Nephron progenitor cell (in vitro differentiated cells): ENCODE measurements around the gene ERMAP.
A peak's percentile ranks its signal among the peaks of the same experiment; 100 is the strongest.

Source experiments
- DNase-seq: peaks from one replicate; pipeline ENCODE4 v3.0.0; 2021
- H3K27ac Mint-ChIP-seq: 2 replicates; pipeline ENCODE4 v1.8.0; 2021; ENCODE audit warnings: mild to moderate bottlenecking, moderate library complexity, mixed read lengths
- H3K27me3 Mint-ChIP-seq: 2 replicates; pipeline ENCODE4 v1.8.0; 2021; ENCODE audit warnings: mild to moderate bottlenecking, low read depth, mixed read lengths; ENCODE audit not compliant: poor library complexity
- H3K36me3 Mint-ChIP-seq: 2 replicates; pipeline ENCODE4 v1.8.0; 2021; ENCODE audit warnings: low read depth, mixed read lengths
- H3K4me1 Mint-ChIP-seq: 2 replicates; pipeline ENCODE4 v1.8.0; 2021; ENCODE audit warnings: mixed read lengths
- H3K4me3 Mint-ChIP-seq: 2 replicates; pipeline ENCODE4 v1.8.0; 2021; ENCODE audit warnings: mild to moderate bottlenecking, moderate library complexity, mixed read lengths
- H3K9me3 Mint-ChIP-seq: 2 replicates; pipeline ENCODE4 v1.8.0; 2021; ENCODE audit warnings: mild to moderate bottlenecking, moderate library complexity, mixed read lengths
- CTCF ChIP-seq: fragments of 200-600 bp; sonication (generic); IDR thresholded peaks from 2 replicates; pipeline ENCODE4 v1.5.0; 2021; ENCODE audit warnings: antibody characterized with exemption

Gene ERMAP

GRCh38 chr1:42847111-42847595, 30.2 kb downstream of the ERMAP start:
- peaks cover 25% of the 10 kb centered on the region for H3K4me1 Mint-ChIP-seq
- peak overlapping the region; percentile 95 for H3K4me3 Mint-ChIP-seq
- peak overlapping the region; percentile 53 for H3K27ac Mint-ChIP-seq
- peaks cover 70% of the 10 kb centered on the region for H3K36me3 Mint-ChIP-seq
- H3K27me3 Mint-ChIP-seq = peaks cover 3% of the 10 kb centered on the region
- TF ChIP-seq CTCF = no peak
- DNase-seq = no peak
- H3K9me3 Mint-ChIP-seq = peaks cover 40% of the 10 kb centered on the region

- no peak for DNase-seq
- H3K4me1 Mint-ChIP-seq = peaks cover 25% of the 10 kb centered on the region
These were observed 31.0 kb downstream of the ERMAP start for GRCh38 chr1:42847721-42848460.

GRCh38 chr1:42848823-42849537, 32.1 kb downstream of the ERMAP start:
- TF ChIP-seq CTCF = no peak
- Mint-ChIP-seq H3K4me3 (no peak overlapping the region), H3K9me3 (peaks cover 57% of the 10 kb centered on the region), H3K4me1 (peaks cover 25% of the 10 kb centered on the region), H3K27me3 (peaks cover 3% of the 10 kb centered on the region), H3K27ac (no peak overlapping the region), H3K36me3 (peaks cover 73% of the 10 kb centered on the region)
- DNase-seq = no peak

More at GRCh38 chr1:42847721-42848460, 31.0 kb downstream of the ERMAP start:
- Mint-ChIP-seq H3K9me3 (peaks cover 47% of the 10 kb centered on the region), H3K36me3 (peaks cover 70% of the 10 kb centered on the region), H3K4me3 (peak overlapping the region; percentile 95), H3K27ac (no peak overlapping the region), H3K27me3 (peaks cover 3% of the 10 kb centered on the region)
- TF ChIP-seq CTCF = no peak

GRCh38 chr1:42849944-42850343, 33.0 kb downstream of the ERMAP start:
- no peak for DNase-seq
- peaks cover 3% of the 10 kb centered on the region for H3K27me3 Mint-ChIP-seq
- H3K4me3 Mint-ChIP-seq = no peak overlapping the region
- H3K36me3 Mint-ChIP-seq = peaks cover 74% of the 10 kb centered on the region
- no peak overlapping the region for H3K27ac Mint-ChIP-seq
- peaks cover 25% of the 10 kb centered on the region for H3K4me1 Mint-ChIP-seq
- no peak for TF ChIP-seq CTCF
- peaks cover 59% of the 10 kb centered on the region for H3K9me3 Mint-ChIP-seq

GRCh38 chr1:42851420-42851819, 34.5 kb downstream of the ERMAP start:
- DNase-seq = no peak
- H3K27ac Mint-ChIP-seq = no peak overlapping the region
- H3K36me3 Mint-ChIP-seq = peaks cover 87% of the 10 kb centered on the region
- no peak overlapping the region for H3K4me3 Mint-ChIP-seq
- peaks cover 73% of the 10 kb centered on the region for H3K9me3 Mint-ChIP-seq
- TF ChIP-seq CTCF = no peak
- H3K27me3 Mint-ChIP-seq = peaks cover 3% of the 10 kb centered on the region
- peaks cover 21% of the 10 kb centered on the region for H3K4me1 Mint-ChIP-seq
